ENCODE results near the gene BACE1-AS.

BACE1-AS gene

GRCh38 chr11:117292616-117293015, 1.5 kb downstream of the BACE1-AS start:
- no peak for DNase-seq (ENCODE audit: low spot score)

- no peak for DNase-seq (ENCODE audit: low spot score)
These were observed 4.4 kb downstream of the BACE1-AS start for GRCh38 chr11:117295438-117296137.

GRCh38 chr11:117296881-117297280, 5.7 kb downstream of the BACE1-AS start:
- no peak for DNase-seq (ENCODE audit: low spot score)

- DNase-seq (ENCODE audit: low spot score), result no peak
These were observed 7.0 kb downstream of the BACE1-AS start for GRCh38 chr11:117298195-117298594.

GRCh38 chr11:117299351-117300282, 8.5 kb downstream of the BACE1-AS start:
- no peak for DNase-seq (ENCODE audit: low spot score)

- DNase-seq (ENCODE audit: low spot score), result no peak
These were observed 9.1 kb downstream of the BACE1-AS start for GRCh38 chr11:117300283-117300663.

- DNase-seq (ENCODE audit: low spot score), result no peak
These were observed 9.6 kb downstream of the BACE1-AS start for GRCh38 chr11:117300773-117301172.

- no peak for DNase-seq (ENCODE audit: low spot score)
These were observed 11.1 kb downstream of the BACE1-AS start for GRCh38 chr11:117302228-117302627.

GRCh38 chr11:117303101-117303500, 12.0 kb downstream of the BACE1-AS start:
- no peak for DNase-seq (ENCODE audit: low spot score)

- DNase-seq (ENCODE audit: low spot score), result no peak
These were observed 12.6 kb downstream of the BACE1-AS start for GRCh38 chr11:117303646-117304315.

GRCh38 chr11:117305145-117305544, 14.0 kb downstream of the BACE1-AS start:
- no peak for DNase-seq (ENCODE audit: low spot score)

- no peak for DNase-seq (ENCODE audit: low spot score)
These were observed 18.2 kb downstream of the BACE1-AS start for GRCh38 chr11:117309310-117309709.

- DNase-seq (ENCODE audit: low spot score), result no peak
These were observed 21.9 kb downstream of the BACE1-AS start for GRCh38 chr11:117313091-117313490.

GRCh38 chr11:117313828-117314768, 23.0 kb downstream of the BACE1-AS start:
- DNase-seq (ENCODE audit: low spot score), result no peak

GRCh38 chr11:117314840-117315239, 23.7 kb downstream of the BACE1-AS start:
- no peak for DNase-seq (ENCODE audit: low spot score)

GRCh38 chr11:117315285-117316196, 24.4 kb downstream of the BACE1-AS start:
- DNase-seq (ENCODE audit: low spot score), result no peak

- no peak for DNase-seq (ENCODE audit: low spot score)
These were observed 25.2 kb downstream of the BACE1-AS start, which contains the start of gene BACE1 for GRCh38 chr11:117316197-117316961. Gene BACE1 (minus strand): TSS chr11:117316256. CDS start chr11:117315795, 461 bp downstream.

- DNase-seq (ENCODE audit: low spot score), result no peak
These were observed 27.6 kb downstream of the BACE1-AS start for GRCh38 chr11:117318738-117319137.

- no peak for DNase-seq (ENCODE audit: low spot score)
These were observed 28.2 kb downstream of the BACE1-AS start for GRCh38 chr11:117319214-117319840.
